GM20000 (cell line): ENCODE measurements around the gene ANKRD27.

ENCODE experiments used
- DNase-seq: peaks from one replicate; pipeline ENCODE4 v3.0.0; 2012; ENCODE audit warnings: low spot score
- TF ChIP-seq, protein P1 (sequence below): IDR thresholded peaks from 2 replicates; pipeline ENCODE4 v1.5.1; 2012; ENCODE audit warnings: mild to moderate bottlenecking, control low read depth; ENCODE audit errors: extremely low read depth, missing control alignments

ANKRD27 gene

DNA sequence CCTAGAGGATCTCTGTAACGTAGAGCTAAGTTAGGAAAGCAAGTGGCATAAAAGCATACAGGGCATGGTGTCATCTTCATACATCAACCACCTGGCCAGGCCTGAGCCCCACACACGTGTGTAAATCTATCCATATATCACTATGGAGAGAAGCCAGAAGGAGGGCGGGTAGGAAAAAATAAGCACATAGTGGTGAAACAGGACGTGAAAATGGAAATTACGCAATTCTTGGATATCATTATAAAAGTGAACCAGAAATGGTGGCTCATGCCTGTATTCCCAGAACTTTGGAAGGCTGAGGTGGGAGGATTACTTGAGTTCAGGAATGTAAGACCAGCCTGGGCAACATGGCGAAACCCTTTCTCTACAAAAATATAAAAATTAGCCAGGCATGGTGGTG lies 50.6 kb downstream of the ANKRD27 start:
- TF ChIP-seq, protein P1, sequence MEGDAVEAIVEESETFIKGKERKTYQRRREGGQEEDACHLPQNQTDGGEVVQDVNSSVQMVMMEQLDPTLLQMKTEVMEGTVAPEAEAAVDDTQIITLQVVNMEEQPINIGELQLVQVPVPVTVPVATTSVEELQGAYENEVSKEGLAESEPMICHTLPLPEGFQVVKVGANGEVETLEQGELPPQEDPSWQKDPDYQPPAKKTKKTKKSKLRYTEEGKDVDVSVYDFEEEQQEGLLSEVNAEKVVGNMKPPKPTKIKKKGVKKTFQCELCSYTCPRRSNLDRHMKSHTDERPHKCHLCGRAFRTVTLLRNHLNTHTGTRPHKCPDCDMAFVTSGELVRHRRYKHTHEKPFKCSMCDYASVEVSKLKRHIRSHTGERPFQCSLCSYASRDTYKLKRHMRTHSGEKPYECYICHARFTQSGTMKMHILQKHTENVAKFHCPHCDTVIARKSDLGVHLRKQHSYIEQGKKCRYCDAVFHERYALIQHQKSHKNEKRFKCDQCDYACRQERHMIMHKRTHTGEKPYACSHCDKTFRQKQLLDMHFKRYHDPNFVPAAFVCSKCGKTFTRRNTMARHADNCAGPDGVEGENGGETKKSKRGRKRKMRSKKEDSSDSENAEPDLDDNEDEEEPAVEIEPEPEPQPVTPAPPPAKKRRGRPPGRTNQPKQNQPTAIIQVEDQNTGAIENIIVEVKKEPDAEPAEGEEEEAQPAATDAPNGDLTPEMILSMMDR: no peak

DNA sequence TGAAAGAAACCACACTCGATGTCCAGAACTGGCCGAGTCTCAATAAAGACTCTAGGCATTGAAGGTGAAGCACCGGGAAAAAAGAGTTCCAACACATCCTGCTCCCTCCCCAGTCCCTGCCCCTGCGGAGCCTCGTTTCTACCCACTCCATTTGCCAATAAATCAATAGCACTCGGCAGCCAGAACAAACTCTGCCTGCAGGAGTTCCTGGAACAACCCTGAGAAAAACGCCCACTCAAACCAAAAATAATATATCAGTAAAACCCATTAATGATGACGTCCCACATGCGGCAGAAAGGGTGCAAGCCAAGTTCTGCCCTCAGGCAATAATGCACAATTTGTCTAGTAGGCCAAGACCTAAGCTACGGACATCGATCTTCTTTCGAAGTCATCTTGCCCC lies 53.0 kb downstream of the ANKRD27 start:
- TF ChIP-seq, protein P1: no peak
- DNase-seq: no peak

More for the DNA sequence above, 50.6 kb downstream of the ANKRD27 start:
- no peak for DNase-seq

DNA sequence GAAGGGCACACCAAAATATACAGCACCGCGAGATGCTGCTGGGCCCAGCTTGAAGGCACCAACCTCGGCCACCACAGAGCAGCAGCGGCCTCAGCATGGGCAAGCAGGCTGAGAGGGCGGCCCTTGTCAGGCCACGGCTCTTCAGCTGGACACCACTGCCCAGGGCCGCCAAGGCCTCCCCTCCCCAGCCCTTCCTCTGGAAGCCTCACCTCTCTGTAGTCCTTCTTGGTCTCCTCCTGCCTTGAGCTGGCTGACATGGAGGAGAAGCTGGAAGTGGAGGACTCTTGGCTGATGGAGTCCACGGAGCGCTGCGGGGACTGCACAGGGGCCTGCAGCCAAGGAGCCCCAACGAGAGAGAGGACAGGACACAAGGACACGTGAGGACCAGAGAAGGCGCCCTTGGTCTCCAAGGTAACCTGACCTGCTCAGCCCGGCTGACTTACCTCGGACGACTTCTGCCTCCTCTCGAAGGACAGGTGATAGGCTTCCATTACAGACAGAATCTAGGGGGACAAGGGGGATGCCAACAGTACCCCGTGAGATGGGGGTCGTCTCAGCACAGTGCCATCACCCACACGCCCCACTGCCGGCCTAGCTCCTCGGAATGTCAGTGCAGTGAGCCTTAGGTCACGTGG lies 55.8 kb downstream of the ANKRD27 start:
- TF ChIP-seq, protein P1: no peak
- no peak for DNase-seq

DNA sequence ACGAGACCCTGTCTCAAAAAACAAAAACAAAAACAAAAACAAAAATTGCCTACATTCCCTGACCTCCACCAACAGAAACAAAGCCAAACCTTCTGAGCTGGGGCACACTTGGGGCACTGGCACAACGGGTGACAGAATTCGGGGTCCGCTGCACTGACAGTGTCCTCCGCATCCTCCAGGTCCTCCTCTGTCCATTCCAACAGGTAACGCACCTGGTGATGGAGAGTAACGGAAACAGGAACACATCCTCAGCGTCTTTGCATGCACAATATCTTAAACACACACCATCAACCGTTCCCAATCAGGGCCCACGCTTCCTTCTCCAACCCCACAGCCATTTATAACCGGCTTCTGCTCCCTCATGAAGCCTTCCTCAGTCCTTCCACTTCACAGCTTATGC lies 59.4 kb downstream of the ANKRD27 start:
- DNase-seq: no peak
- TF ChIP-seq, protein P1: no peak

DNA sequence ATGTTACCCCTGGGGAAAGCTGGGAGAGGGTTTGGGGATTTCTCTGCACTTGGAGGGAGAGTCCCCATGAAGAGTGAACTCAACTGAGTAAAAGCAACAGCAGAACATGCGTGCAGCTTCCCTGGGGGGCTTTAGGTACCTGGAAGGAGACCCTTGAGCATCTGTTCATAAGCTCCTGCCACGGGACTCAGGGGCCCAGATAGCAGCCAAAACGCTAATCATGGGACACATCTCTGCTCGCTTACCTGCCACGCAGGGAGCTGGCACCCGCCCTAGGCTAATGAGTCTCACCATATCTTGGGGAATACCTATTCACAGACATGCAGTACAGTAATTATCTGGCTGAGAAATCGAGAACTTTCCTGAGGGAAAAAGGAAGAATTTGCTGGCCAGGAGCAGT lies 60.1 kb downstream of the ANKRD27 start:
- TF ChIP-seq, protein P1: no peak
- DNase-seq: no peak

DNA sequence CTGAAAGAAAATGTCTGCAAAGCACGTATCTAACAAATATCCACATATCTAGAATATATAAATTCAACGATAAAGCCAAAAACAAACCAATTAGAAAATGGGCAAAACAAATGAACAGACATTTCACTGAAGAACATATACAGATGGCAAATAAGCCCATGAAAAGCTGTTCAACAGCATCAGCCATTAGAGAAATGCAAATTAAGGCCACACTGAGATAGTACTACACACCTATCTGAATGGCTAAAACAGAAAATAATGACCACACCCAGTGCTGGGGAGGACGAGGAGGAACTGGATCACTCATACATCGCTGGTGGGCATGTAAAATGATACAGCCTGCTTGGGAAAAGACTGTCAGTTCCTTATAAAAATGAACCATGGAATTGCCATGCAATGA lies 62.0 kb downstream of the ANKRD27 start:
- DNase-seq: no peak
- TF ChIP-seq, protein P1: no peak

DNA sequence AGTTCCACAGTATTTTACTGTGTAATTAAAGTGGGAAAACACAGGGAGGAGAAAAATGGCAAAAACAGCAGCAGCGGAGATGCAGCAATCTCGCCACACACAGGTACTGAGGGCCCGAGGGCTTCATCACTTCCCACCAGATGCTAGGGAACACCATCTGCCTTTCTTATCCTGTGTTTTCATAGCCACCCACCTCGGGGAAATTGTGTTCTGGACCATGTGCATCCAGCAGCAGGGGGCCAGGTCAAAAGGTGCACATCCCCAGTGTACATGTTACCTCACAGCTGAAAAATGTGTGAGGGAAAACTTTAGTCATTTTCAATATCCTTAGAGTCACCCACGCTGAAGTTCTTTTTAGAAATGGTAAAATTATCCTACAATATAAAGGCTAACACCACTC lies 63.8 kb downstream of the ANKRD27 start:
- DNase-seq: no peak
- TF ChIP-seq, protein P1: no peak
